ENCODE results near the gene SMIM13.

SMIM13 gene

DNA sequence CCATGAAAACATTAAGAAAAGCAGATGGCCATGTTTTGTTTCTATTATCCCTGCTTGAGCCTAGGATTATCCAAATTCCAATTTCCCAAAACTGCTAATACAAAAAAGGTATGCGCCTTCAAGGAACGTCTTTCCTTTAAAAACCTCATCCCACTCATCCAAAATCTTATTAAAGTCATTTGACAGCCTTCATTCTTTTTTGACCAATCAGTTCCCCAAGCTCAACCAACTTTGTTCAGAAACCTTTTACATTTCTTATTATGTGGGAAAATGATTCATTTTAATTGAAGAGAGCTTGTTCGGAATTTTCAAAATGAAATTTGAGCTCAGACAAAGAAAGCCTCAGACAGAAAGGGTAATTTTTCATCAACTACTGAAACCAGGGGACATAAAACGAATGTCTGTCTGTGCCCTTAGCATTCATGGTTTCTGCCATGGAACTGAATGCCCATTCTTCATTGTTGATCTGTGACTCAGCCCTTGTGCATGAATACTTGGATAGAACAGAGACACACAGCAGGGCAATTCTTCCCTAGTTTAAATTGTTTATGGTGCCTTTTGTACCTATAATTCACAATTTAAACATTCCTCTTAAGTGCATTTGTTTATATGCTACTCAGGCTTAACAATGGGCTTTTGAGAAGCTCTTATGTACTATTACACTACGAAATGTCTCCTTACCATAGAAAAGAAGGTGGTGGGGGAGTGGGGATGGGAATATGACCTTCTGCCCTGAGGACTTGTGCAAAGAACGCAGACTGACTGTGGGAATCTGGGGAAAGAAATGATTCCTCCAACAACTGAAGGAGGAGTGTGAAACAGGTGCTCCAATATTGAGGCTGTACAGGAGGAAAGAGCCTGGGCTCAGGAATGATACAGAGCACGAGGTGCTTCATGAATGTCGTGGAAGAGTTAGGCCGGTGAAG is 67.7 kb downstream of the SMIM13 start:
- DNase-seq = no peak

- no peak for DNase-seq
These were observed 68.6 kb downstream of the SMIM13 start for GRCh38 chr6:11162262-11162661.

GRCh38 chr6:11163932-11164331 is 70.3 kb downstream of the SMIM13 start:
- DNase-seq = peak; percentile 67

GRCh38 chr6:11164717-11165646 is 71.3 kb downstream of the SMIM13 start:
- DNase-seq = peak; percentile 34

GRCh38 chr6:11166948-11167347 is 73.3 kb downstream of the SMIM13 start:
- no peak for DNase-seq

DNA sequence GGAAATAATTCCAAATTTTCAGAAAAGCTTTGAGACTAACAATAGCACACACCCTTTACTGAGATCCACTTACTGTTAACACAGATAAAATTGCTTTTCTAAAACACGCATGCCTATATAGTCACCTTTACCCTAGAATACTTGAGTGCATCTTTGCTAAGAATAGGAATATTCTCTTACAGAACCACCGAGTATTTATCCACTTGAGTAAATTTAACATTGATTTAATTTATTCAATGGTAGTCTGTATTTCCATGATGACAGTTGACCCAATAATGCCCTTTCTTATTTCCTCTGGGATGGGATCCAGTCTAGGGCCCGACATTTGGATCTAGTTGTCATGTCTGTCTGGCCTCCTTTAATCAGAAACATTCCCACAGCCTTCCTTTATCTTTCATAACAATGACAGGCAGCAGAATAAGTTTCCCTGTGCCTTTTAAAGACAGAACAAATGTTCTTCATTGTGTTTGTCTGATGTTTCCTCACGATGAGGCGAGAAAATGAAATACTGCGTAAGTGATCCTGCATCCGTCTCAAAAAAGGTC is 74.5 kb downstream of the SMIM13 start:
- DNase-seq = no peak

DNA sequence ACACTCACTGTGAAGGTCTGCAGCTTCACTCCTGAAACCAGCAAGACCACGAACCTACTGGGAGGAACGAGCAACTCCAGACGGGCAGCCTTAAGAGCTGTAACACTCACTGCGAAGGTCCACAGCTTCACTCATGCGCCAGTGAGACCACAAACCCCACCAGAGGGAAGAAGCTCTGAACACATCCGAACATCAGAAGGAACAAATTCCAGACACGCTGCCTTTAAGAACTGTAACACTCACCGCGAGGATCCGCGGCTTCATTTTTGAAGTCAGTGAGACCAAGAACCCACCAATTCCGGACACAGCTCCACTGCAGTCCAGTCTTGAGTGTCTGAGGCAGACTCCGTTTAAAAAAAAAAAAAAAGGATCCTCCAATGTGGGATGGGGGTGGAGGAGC is 78.3 kb downstream of the SMIM13 start:
- DNase-seq = no peak

DNA sequence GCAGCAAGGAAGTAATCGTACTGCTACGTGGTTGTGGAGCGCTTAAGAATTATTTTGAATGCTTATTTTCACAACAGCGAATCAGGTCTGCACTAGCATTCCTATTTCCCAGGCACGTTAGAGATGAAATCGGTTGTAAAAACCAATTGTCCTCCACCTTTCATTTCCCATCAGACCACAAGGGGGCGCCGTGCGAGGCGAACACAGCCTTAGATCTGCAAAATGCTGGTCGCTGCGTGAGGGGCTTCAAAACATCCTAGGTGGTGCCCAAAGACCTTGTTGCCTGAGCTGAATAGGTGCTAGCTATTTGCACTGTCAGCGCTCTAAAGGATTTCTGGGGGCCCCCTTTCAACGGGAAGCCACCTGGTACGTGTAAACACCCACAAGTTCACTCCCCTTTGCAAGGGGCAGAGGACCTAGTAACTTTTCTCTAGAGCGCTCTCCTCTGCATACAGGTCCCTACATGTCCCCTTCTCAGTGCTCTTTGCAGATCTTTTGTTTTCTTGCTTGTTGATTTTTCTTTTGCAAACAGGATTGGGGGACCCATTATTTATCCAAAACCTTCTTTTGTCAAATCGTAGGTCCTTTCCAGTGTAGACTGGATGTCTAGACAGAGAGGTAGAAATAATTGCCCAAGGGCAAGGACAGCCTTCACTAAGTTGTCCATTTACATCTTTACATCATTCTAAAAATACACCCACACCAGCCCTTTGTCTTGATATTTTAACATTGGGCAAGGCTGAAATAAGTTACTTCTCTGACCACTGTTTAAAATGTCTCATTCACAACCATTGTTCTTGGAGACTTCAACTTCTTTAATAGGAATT is 79.1 kb downstream of the SMIM13 start:
- peak; percentile 77 for DNase-seq

DNA sequence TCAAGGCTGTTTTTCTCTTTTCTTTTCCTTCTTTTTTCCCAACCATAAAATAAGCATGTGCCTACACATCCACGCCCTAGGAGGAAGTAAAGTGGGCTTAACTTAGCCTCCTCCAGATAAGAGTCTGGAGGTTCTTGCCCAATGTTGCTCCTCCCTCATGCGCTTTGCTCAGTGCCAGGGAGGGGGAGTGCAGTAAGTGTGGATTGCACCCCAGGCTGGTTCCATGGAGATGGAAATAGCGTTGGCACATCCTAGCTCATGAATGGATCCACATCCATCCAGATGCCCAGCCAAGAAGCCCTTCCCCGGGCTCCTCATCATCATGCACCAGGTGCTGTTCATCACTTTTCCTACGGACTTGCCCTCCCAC is 80.6 kb downstream of the SMIM13 start:
- no peak for DNase-seq

DNA sequence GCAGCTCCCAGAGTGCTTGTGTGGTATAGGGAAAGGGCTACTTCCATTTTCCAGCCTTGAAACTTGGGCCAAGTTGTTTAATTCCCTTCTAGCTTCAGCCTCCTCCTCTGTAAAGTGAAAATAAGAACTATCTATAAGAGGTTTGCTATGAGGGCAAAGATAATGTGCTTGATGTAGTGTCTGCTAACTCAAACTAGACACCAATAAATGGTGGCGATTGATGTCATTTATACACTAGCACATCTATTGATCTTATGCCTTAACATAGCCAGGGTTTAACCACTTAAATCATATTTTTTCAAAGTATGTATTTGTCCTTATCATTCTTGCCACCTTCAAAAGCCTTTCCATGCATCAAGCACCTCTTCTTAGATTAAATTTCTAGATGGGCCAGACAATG is 83.6 kb downstream of the SMIM13 start:
- DNase-seq = no peak

DNA sequence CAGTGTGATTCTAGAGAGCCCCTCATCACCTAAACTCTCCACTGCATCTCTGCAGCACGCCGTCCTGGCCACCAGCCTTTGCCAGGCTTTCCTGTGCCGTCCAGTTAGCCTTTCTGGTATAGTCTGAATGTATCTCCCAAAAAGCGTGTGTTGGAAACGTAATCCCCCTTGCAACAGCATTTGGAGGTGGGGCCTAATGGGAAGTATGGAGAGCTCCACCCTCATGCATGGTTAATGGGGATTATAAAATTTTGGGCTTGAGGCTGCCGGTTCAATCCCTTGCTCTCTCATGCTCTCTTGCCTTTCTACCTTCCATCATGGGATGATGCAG is 85.4 kb downstream of the SMIM13 start:
- no peak for DNase-seq

GRCh38 chr6:11179419-11180202 is 86.0 kb downstream of the SMIM13 start:
- no peak for DNase-seq

GRCh38 chr6:11181478-11182136 is 88.0 kb downstream of the SMIM13 start:
- DNase-seq = no peak

DNA sequence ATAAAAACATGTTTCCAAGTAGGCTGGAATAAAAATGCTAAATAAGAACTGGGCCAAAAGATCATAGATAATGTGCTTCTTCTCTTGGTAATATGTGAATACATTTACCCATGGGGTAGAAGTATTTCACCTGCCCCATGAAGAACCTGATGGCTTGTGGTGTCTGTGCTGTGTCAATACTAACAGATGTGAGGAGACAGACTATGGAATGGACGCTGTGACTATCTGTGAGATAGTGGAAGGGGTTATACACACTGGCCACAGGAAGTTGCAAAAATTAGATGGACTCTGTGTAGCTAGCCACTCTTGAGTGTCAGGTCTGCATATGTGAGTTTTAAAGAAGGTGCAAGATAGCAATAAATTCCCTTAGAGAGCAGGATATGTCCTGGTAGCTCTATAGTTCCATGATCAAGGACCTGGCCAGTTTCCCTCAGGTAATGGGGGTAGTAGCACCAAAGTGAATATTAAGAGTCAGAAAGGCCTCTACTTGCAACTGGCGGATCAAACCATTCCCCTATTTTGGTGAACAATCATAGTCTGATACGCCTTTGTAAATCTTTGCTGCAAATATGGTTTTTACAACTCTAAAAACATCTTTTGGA is 90.2 kb downstream of the SMIM13 start:
- no peak for DNase-seq

DNA sequence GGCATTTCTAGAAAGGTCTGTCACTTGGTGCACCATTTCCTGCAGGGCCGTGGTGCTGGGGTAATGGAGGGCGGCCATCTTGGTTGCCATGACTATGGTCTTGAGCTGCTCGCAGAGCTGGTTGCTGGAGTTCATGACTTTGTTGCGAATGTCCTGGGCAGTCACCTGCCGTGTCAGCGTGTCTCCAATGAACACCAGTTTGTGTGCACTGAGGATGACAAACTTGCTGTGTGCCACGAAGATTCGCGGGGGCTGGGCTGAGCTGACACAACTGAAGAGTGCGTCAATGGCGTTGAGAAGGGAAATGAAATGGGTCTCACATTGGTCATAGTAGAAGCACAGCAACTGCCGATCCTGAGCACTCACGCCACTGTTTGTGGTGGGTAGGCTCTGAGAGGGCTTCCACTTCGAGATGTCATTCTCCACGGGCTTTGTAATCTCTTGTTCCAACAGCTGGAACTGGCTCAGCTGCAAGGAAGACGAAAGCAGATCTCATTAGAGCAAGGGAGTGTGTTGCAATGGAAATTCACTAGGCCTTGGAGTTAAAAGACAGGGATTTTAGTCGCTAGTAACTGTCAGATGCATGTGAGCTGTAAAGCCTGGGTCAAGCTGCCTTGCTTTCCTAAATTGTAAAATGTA is 91.7 kb downstream of the SMIM13 start:
- DNase-seq = no peak

DNA sequence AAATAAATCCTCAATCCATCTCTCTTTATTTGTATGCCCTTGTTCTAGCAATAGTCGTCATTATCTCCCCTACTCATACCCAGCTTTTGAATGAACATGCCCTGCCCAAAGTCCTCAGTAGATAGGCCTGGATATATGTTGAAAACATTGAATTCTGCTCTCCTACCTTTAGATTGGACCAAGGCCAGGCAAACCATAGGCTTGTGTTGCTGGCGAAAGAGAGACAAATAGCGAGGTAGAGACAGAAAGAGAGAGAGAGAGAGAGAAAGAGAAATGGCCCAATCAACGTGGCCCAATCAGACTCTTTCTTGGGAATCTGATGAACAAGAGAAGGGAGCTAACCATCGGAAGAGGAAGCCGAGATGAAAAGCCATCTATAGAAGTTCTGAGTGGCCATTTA is 93.7 kb downstream of the SMIM13 start:
- no peak for DNase-seq
